WTC11 (cell line): ENCODE data around the gene SOCS7.

Source experiments
- CREB1 ChIP-seq: sonication (generic); formaldehyde crosslinking; IDR thresholded peaks from 2 replicates; pipeline ENCODE4 v1.8.0; 2023; ENCODE audit warnings: mild to moderate bottlenecking, missing genetic modification reagents
- E2F5 ChIP-seq: sonication (generic); formaldehyde crosslinking; IDR thresholded peaks from 2 replicates; pipeline ENCODE4 v1.8.1; 2022; ENCODE audit warnings: mild to moderate bottlenecking, moderate library complexity, missing genetic modification reagents
- MAX ChIP-seq: sonication (generic); formaldehyde crosslinking; IDR thresholded peaks from 2 replicates; pipeline ENCODE4 v1.8.0; 2022; ENCODE audit warnings: mild to moderate bottlenecking, missing genetic modification reagents
- SMAD3 ChIP-seq: sonication (generic); formaldehyde crosslinking; IDR thresholded peaks from 2 replicates; pipeline ENCODE4 v1.8.0; 2022; ENCODE audit warnings: missing genetic modification reagents, mild to moderate bottlenecking, borderline replicate concordance
- SMAD4 ChIP-seq: sonication (generic); formaldehyde crosslinking; IDR thresholded peaks from 2 replicates; pipeline ENCODE4 v1.8.0; 2022; ENCODE audit warnings: mild to moderate bottlenecking, missing genetic modification reagents
- STAT6 ChIP-seq: sonication (generic); formaldehyde crosslinking; conservative IDR thresholded peaks from 2 replicates; pipeline ENCODE4 v1.8.1; 2023; ENCODE audit warnings: mild to moderate bottlenecking, low read depth, missing genetic modification reagents, moderate library complexity
- TEAD1 ChIP-seq: sonication (generic); formaldehyde crosslinking; IDR thresholded peaks from 2 replicates; pipeline ENCODE4 v1.8.0; 2022; ENCODE audit warnings: mild to moderate bottlenecking, missing genetic modification reagents
- USF1 ChIP-seq: sonication (generic); formaldehyde crosslinking; IDR thresholded peaks from 2 replicates; pipeline ENCODE4 v1.8.0; 2022; ENCODE audit warnings: mild to moderate bottlenecking, missing genetic modification reagents
- TF ChIP-seq, protein P1 (sequence below): fragments of 200-600 bp; IDR thresholded peaks from 2 replicates; pipeline ENCODE4 v1.8.0; 2022; ENCODE audit warnings: antibody characterized with exemption

- TF ChIP-seq, protein P1, sequence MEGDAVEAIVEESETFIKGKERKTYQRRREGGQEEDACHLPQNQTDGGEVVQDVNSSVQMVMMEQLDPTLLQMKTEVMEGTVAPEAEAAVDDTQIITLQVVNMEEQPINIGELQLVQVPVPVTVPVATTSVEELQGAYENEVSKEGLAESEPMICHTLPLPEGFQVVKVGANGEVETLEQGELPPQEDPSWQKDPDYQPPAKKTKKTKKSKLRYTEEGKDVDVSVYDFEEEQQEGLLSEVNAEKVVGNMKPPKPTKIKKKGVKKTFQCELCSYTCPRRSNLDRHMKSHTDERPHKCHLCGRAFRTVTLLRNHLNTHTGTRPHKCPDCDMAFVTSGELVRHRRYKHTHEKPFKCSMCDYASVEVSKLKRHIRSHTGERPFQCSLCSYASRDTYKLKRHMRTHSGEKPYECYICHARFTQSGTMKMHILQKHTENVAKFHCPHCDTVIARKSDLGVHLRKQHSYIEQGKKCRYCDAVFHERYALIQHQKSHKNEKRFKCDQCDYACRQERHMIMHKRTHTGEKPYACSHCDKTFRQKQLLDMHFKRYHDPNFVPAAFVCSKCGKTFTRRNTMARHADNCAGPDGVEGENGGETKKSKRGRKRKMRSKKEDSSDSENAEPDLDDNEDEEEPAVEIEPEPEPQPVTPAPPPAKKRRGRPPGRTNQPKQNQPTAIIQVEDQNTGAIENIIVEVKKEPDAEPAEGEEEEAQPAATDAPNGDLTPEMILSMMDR = no peak
- TF ChIP-seq SMAD3 (CRISPR knock-in tag) = no peak
- no peak for TF ChIP-seq TEAD1 (CRISPR knock-in tag)
- TF ChIP-seq E2F5 (CRISPR knock-in tag) = no peak
- no peak for TF ChIP-seq USF1 (CRISPR knock-in tag)
- no peak for TF ChIP-seq STAT6 (CRISPR knock-in tag)
- TF ChIP-seq SMAD4 (CRISPR knock-in tag) = no peak
- TF ChIP-seq CREB1 (CRISPR knock-in tag) = no peak
- TF ChIP-seq MAX (CRISPR knock-in tag) = no peak
These were observed 10.2 kb downstream of the SOCS7 start for GRCh38 chr17:38361694-38362465.
